Fibroblast of upper back skin (primary cell): Measurements from ENCODE around the gene C5orf46.

ENCODE experiments used
- DNase-seq: peaks from one replicate; pipeline ENCODE4 v3.0.0-alpha.2; 2013

The C5orf46 gene

GRCh38 chr5:147856801-147857200 is 49.5 kb downstream of the C5orf46 start:
- no peak for DNase-seq

GRCh38 chr5:147855774-147856069 is 50.6 kb downstream of the C5orf46 start:
- no peak for DNase-seq

- DNase-seq: no peak
These were observed 51.2 kb downstream of the C5orf46 start for GRCh38 chr5:147854894-147855773.

GRCh38 chr5:147854331-147854730 is 52.0 kb downstream of the C5orf46 start:
- DNase-seq: no peak

- DNase-seq: no peak
These were observed 52.9 kb downstream of the C5orf46 start for GRCh38 chr5:147853372-147853987.

GRCh38 chr5:147852365-147852764 is 54.0 kb downstream of the C5orf46 start:
- DNase-seq: no peak

GRCh38 chr5:147851578-147851977 is 54.8 kb downstream of the C5orf46 start:
- no peak for DNase-seq

- no peak for DNase-seq
These were observed 57.1 kb downstream of the C5orf46 start for GRCh38 chr5:147849226-147849625.

GRCh38 chr5:147845618-147846017 is 60.7 kb downstream of the C5orf46 start:
- no peak for DNase-seq

- no peak for DNase-seq
These were observed 61.5 kb downstream of the C5orf46 start for GRCh38 chr5:147844846-147845245.

- no peak for DNase-seq
These were observed 63.5 kb downstream of the C5orf46 start for GRCh38 chr5:147842869-147843268.
